Measurements from ENCODE around the gene CASQ1. TPM values are rescaled to one million over a fixed set of nuclear protein-coding genes. Genes with fewer than 3 reads are reported as not detected.
A peak's percentile ranks its signal among the peaks of the same experiment; 100 is the strongest.

The CASQ1 gene
- total and polyA plus RNA-seq, 2 experiments from 2014 or later: 21.4 to 23.6 TPM

DNA sequence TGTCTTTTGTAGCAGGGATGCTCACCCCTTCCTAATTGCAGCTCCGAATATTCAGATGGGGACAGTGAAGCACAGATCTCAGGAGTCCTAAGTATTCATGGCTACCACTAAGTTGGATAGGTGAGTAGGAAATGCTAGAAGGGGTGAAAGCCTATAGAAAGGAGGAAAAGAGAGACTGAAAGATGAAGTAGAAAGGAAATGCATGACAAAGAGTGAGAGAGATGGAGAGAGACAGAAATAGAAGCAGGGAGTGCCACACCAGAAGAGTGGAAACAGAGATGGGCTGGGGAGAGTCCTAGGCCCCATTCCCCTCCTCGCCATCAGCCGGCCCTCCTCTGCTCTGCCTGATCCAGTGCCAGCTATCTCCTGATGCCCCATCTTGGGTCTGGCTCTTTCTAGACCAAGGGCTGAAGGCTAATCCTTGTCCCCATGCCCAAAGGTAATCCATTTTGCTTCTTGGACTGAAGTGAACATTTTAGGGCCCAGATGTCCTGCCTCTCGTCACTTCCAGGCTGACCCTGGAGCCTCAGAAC lies 16.8 kb downstream of the CASQ1 start:
- Histone ChIP-seq H3K27me3 (no peaks in the 10 kb centered on the region), H3K9me3 (ENCODE audit: low read depth) (no peaks in the 10 kb centered on the region), H3K27ac (peak overlapping the region; percentile 67), H3K4me1 (ENCODE audit: low read depth) (peaks cover 62% of the 10 kb centered on the region), H3K4me3 (no peak overlapping the region), H3K36me3 (peaks cover 8% of the 10 kb centered on the region)
- TF ChIP-seq, protein P1, sequence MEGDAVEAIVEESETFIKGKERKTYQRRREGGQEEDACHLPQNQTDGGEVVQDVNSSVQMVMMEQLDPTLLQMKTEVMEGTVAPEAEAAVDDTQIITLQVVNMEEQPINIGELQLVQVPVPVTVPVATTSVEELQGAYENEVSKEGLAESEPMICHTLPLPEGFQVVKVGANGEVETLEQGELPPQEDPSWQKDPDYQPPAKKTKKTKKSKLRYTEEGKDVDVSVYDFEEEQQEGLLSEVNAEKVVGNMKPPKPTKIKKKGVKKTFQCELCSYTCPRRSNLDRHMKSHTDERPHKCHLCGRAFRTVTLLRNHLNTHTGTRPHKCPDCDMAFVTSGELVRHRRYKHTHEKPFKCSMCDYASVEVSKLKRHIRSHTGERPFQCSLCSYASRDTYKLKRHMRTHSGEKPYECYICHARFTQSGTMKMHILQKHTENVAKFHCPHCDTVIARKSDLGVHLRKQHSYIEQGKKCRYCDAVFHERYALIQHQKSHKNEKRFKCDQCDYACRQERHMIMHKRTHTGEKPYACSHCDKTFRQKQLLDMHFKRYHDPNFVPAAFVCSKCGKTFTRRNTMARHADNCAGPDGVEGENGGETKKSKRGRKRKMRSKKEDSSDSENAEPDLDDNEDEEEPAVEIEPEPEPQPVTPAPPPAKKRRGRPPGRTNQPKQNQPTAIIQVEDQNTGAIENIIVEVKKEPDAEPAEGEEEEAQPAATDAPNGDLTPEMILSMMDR (IDR thresholded peaks at IDR 0.05; ENCODE audit: low read depth, low read length): no peak
- DNase-seq (ENCODE audit: low read depth in 1 of 2, low spot score in 1 of 2): no peak

DNA sequence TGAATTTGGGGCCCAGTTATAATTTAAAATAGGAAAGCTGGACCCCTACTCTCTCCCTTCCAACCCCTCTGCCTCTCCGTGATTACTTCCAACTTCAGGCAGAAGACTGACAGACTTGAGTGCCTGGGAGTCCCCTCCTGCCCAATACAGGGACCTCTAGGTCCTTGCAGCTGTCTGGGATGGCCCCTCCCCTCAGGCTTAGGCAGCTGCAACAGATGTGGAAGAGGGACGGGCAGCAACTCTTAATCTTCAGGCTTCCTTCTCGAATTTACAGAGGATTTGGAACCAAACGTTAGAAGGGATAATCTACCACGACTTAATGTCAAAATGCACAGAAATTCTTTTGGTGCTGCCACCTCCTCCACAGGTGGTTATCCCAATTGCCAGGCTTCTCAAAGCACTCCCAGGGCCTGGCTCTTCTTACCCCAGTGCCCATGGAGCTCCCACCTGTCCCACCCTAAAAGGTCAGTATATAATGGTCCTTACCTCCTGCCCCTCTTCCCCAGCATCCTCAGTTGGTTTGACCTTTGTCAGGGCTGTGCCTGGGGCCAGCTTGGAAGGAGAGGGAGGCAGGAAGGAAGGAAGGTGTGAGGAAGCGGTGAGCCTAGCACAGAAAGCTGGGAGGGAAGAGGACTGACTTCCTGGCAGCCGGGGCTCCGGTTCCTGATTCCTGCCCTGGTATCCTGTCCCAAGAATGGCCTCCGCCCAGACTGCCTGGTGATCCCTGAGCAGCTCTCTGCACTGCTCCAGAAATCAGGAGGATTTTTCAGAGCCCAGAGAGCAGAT lies 17.6 kb downstream of the CASQ1 start:
- Histone ChIP-seq H3K4me3 (no peak overlapping the region), H3K9me3 (ENCODE audit: low read depth) (no peaks in the 10 kb centered on the region), H3K27me3 (no peaks in the 10 kb centered on the region), H3K4me1 (ENCODE audit: low read depth) (peaks cover 62% of the 10 kb centered on the region), H3K36me3 (peaks cover 15% of the 10 kb centered on the region), H3K27ac (peak overlapping the region; percentile 67)
- TF ChIP-seq, protein P1 (IDR thresholded peaks at IDR 0.05; ENCODE audit: low read depth, low read length): no peak
- no peak for DNase-seq (ENCODE audit: low read depth in 1 of 2, low spot score in 1 of 2)

DNA sequence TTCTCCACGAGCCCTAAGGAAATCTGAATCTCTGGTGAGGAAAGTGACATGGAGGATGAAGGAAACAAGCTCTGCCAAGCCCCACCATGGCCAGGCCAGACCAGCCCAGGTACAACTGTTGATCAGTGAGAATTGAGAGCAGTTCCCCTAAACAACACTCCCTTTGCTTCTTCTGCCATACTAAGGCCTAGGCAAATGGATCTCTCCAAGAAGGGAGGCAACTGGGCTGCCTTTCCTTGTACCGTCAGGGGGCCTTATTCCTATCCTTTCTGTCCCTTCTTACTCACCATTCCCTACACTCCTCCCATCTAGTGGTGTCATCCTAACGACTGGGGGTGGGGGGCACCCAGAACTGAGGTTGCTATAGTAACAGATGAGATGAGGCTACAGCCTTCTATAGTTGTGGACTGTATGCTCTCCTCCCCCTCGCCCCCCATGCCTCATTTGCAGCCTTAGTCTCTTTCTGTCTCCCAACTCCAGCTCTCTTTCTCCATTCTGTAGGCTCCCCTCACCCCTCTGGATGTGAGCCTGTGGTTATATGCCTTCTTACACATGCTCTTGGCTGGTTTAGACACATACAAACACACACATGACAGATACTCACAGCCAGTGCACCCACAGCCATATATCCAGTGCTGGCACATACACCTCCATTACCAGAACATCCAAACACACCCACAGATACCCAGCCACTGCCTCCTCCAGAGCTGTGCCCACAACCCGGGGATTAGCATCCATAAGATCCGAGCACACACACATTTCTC lies 18.4 kb downstream of the CASQ1 start:
- Histone ChIP-seq H3K9me3 (ENCODE audit: low read depth) (no peaks in the 10 kb centered on the region), H3K4me1 (ENCODE audit: low read depth) (peaks cover 62% of the 10 kb centered on the region), H3K4me3 (no peak overlapping the region), H3K36me3 (peaks cover 23% of the 10 kb centered on the region), H3K27me3 (no peaks in the 10 kb centered on the region), H3K27ac (peak overlapping the region; percentile 67)
- no peak for DNase-seq (ENCODE audit: low read depth in 1 of 2, low spot score in 1 of 2)
- TF ChIP-seq, protein P1 (IDR thresholded peaks at IDR 0.05; ENCODE audit: low read depth, low read length): no peak

DNA sequence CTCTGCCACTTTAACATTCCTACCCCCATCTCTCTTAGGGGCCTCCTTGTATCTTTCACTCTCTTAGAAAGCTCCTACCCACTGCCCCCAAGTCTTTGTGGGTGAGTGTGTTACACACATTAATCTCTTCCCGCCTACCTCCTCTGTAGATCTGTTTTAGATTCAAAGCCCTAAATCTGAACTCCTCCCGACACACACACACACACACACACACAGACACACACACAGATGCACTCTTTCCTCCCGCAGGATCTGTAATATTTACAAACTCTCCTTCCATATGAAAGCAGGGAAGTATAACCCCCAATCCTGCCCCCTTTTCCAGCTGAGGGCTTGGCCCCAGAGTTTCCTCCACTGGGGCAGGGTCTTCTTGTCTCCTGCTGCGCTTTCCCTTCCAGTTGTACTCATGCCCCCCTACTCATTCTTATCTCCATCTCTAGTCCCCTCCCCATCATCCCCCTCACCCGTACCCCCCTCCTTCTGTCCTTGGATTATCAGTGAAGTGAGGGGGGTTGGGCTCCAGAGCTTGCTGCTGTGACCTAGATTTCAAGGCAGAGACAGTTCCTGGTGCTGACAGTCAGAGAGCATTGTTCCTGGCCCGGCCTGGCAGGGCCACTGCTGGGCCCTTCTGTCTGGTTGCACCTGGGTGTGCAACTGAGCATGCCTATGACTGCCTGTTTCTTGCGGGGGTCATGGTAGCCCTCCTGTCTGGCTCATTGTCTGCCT lies 19.1 kb downstream of the CASQ1 start:
- Histone ChIP-seq H3K27ac (peak overlapping the region; percentile 67), H3K9me3 (ENCODE audit: low read depth) (no peaks in the 10 kb centered on the region), H3K27me3 (no peaks in the 10 kb centered on the region), H3K4me1 (ENCODE audit: low read depth) (peaks cover 61% of the 10 kb centered on the region), H3K36me3 (peaks cover 27% of the 10 kb centered on the region), H3K4me3 (no peak overlapping the region)
- TF ChIP-seq, protein P1 (IDR thresholded peaks at IDR 0.05; ENCODE audit: low read depth, low read length): no peak
- peak; percentile 29 to 78 for DNase-seq (ENCODE audit: low read depth in 1 of 2, low spot score in 1 of 2)

DNA sequence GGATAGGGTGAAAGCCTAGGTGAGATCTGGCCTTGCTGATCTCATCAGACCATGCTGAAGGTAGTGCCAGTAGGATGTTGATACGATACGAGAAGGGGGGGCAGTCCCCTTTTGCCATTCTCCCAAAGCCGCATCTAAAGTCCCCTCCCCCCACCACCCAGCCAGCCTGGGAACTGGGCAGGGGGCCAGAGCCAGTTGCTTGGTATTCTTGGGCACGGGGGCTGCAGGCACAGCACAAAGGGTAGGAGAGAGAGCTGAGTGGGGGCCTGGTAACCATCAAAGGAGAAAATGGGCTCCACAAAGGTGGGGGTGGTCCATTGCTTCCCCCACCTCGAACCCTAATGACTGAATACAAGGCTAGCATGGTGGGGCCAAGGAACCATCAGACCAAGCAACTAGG lies 20.2 kb downstream of the CASQ1 start:
- TF ChIP-seq, protein P1 (IDR thresholded peaks at IDR 0.05; ENCODE audit: low read depth, low read length): no peak
- Histone ChIP-seq H3K27ac (peak overlapping the region; percentile 67), H3K36me3 (peaks cover 32% of the 10 kb centered on the region), H3K27me3 (no peaks in the 10 kb centered on the region), H3K4me3 (no peak overlapping the region), H3K9me3 (ENCODE audit: low read depth) (no peaks in the 10 kb centered on the region), H3K4me1 (ENCODE audit: low read depth) (peaks cover 64% of the 10 kb centered on the region)
- no peak for DNase-seq (ENCODE audit: low read depth in 1 of 2, low spot score in 1 of 2)

All from cardiac muscle cell (in vitro differentiated cells and primary cell).